ENCODE results near the gene ZNF236.

- TF ChIP-seq CTCF (IDR thresholded peaks at IDR 0.05): no peak
- TF ChIP-seq ZFX (IDR thresholded peaks at IDR 0.05; ENCODE audit: borderline replicate concordance): no peak
Measured at GRCh38 chr18:76814256-76814655, 8.1 kb upstream of the ZNF236 start.

All from 22Rv1 (cell line).